Thymus (tissue), 11 donors: ENCODE measurements around the gene CAMK2B. TPM values are rescaled to one million over a fixed set of nuclear protein-coding genes. Genes with fewer than 3 reads are reported as not detected.
A peak's percentile ranks its signal among the peaks of the same experiment; 100 is the strongest.

Experiments
- DNase-seq, 9 donors: peaks; one replicate each; pipeline ENCODE4 v3.0.0-alpha.2; 2013; ENCODE audit warnings: low spot score in 9 of 9, low read depth in 6 of 9, missing footprints in 1 of 9
- H3K27ac ChIP-seq, 2 donors: one replicate each; pipeline ENCODE4 v1.5.1; 2013; ENCODE audit warnings: control low read depth in 1 of 2, low read depth in 1 of 2, low read length in 1 of 2, mild to moderate bottlenecking in 1 of 2, moderate library complexity in 1 of 2
- H3K27me3 ChIP-seq, 2 donors: one replicate each; pipeline ENCODE4 v1.5.1; 2013; ENCODE audit warnings: low read length in 1 of 2; ENCODE audit not compliant: control insufficient read depth in 2 of 2, insufficient read depth in 1 of 2
- H3K36me3 ChIP-seq, 2 donors: one replicate each; pipeline ENCODE4 v1.5.1; 2013; ENCODE audit warnings: low read length in 1 of 2, mild to moderate bottlenecking in 1 of 2, moderate library complexity in 1 of 2; ENCODE audit not compliant: control insufficient read depth in 2 of 2, insufficient read depth in 2 of 2
- H3K4me1 ChIP-seq, 2 donors: one replicate each; pipeline ENCODE4 v1.5.1; 2013; ENCODE audit warnings: low read length in 2 of 2; ENCODE audit not compliant: control insufficient read depth in 2 of 2, insufficient read depth in 2 of 2
- H3K4me3 ChIP-seq, 2 donors: one replicate each; pipeline ENCODE4 v1.5.1; 2013; ENCODE audit warnings: low read length in 2 of 2, control low read depth in 1 of 2, mild to moderate bottlenecking in 1 of 2
- H3K9me3 ChIP-seq, 2 donors: one replicate each; pipeline ENCODE4 v1.5.1; 2013; ENCODE audit warnings: low read length in 1 of 2, mild to moderate bottlenecking in 1 of 2; ENCODE audit not compliant: control insufficient read depth in 2 of 2, insufficient read depth in 1 of 2
- WGBS: extraction: QIAGEN DNeasy Blood & Tissue Kit; methylation state at CpG from one replicate; pipeline ENCODE4 v1.1.7; 2013; 5-methylcytosine and 5-hydroxymethylcytosine counted together
- polyA plus RNA-seq: library from polyadenylated mRNA; stranded (reverse); fragments of 200-250 nt; gene quantifications from one replicate; pipeline ENCODE4 v1.2.3, GENCODE V29; 2013
- total RNA-seq: library from RNA; stranded (reverse); fragments of 120-200 nt; gene quantifications from one replicate; pipeline ENCODE4 v1.2.4, GENCODE V29; 2013
- donor health status: healthy.

CAMK2B gene
- total and polyA plus RNA-seq, 2 donors: 0.85 to 3.1 TPM

DNA sequence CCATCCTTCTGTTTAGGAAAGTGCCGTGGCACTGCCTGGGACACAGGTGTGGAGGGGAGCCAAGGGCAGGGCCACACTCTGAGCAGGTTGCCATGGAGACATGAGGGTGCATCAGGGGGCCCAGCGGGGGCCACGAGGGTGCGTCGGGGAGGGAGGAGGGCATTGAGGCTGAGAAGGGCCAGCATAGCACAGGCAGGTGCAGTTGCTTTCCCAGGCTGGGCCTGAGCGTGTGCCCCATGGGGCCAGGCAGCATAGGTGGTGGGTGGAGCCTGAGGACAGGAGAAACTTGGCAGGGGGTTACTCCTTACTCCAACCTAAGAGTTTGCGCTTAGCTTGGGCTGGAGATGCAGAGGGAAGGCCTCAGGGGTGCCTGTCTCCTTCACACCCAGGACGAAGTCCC, 109.4 kb downstream of the CAMK2B start:
- 78% methylated on average over 8 of the region's 8 CpGs for WGBS

DNA sequence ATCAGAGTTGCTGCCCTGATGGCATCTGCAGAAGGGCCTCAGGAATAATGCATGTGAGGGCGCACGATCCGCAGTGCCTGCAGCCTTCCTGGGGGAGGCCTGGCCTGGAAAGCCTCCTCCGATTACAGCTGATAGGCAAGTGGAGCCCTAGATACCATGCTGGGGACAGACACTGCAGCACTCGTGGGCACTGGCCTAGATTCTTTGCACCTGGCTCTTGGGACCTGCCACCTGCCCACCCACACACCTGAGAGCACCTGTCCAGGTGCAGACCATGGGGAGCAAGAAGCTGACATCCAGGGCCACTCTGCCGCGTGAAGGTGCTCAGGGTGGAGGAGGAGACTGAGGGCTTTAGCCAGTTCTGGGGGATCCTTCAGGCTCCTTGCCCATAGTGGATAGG, 109.9 kb downstream of the CAMK2B start:
- Histone ChIP-seq H3K9me3 (no peaks in the 10 kb centered on the region), H3K4me3 (no peak overlapping the region), H3K27ac (no peak overlapping the region), H3K36me3 (peaks cover 30 to 32% of the 10 kb centered on the region in 2 donors), H3K4me1 (peaks cover 0 to 30% of the 10 kb centered on the region in 2 donors), H3K27me3 (no peaks in the 10 kb centered on the region)
- WGBS: 96% methylated on average over 7 of the region's 7 CpGs
- DNase-seq: no peak

More for the DNA sequence above, 109.4 kb downstream of the CAMK2B start:
- Histone ChIP-seq H3K27ac (no peak overlapping the region), H3K36me3 (peaks cover 25 to 28% of the 10 kb centered on the region in 2 donors), H3K4me1 (peaks cover 0 to 30% of the 10 kb centered on the region in 2 donors), H3K27me3 (no peaks in the 10 kb centered on the region), H3K9me3 (no peaks in the 10 kb centered on the region), H3K4me3 (no peak overlapping the region)
- peak in 5 of 9 donors; percentile 18 to 57 (median 23) for DNase-seq

DNA sequence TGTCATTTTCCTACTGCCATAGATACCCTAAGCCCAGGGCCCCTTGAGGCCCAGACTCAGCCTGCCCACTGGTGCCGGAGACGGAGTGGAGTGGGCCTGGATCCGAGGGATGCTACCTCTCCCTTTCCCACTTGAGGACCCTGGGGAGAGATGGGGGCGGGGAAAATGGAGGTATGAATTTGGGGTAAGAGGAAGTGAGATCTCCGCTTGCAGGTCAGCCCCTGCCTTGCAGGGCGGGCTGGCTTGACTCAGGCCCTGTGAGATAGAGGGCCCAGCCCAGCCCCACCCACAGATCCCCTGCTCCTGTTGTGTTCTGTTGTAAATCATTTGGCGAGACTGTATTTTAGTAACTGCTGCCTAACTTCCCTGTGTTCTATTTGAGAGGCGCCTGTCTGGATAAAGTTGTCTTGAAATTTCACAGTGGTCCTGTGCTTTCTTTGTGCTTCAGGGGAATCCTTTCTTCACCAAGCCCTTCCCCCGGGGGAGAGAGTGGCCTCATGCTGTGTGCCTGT, 111.5 kb downstream of the CAMK2B start:
- Histone ChIP-seq H3K4me3 (no peak overlapping the region), H3K27me3 (no peaks in the 10 kb centered on the region), H3K9me3 (no peaks in the 10 kb centered on the region), H3K4me1 (peaks cover 0 to 30% of the 10 kb centered on the region in 2 donors), H3K36me3 (peaks cover 45 to 47% of the 10 kb centered on the region in 2 donors), H3K27ac (no peak overlapping the region)
- no peak for DNase-seq
- 91% methylated on average over 9 of the region's 9 CpGs for WGBS

DNA sequence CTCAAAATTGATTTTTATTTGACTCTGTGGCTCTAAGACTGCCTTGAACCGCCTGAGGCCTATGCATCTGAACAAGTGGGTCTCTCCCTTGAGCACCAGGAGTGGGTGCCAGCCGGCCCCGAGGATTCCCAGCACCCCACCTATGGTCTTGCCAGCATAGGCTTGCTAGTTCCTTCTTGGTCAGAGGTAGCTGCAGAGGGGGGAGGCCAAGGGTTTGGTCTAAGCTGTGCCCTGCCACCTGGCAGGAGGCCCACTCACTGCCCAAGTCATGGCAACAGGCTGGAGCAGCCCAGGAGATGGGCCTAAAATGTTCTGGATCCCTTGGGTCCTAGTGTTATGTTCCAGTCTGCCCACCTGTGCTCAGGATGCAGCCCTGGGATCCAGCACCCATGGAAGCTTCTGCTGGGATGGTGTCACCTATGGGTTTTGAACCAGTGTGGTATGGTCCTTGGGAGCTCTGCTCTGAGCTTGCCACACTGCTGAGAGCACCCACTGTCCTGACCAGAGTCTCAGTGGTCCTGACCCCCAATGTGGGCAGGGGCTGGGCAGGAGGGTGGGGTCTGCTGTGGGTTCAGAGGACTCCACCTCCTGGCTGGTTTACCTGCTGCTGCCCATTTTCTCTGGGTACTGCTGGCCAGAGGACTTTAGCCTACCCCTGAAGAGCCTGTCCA, 112.1 kb downstream of the CAMK2B start:
- Histone ChIP-seq H3K36me3 (peaks cover 51 to 53% of the 10 kb centered on the region in 2 donors), H3K27ac (no peak overlapping the region)
- no peak for DNase-seq

DNA sequence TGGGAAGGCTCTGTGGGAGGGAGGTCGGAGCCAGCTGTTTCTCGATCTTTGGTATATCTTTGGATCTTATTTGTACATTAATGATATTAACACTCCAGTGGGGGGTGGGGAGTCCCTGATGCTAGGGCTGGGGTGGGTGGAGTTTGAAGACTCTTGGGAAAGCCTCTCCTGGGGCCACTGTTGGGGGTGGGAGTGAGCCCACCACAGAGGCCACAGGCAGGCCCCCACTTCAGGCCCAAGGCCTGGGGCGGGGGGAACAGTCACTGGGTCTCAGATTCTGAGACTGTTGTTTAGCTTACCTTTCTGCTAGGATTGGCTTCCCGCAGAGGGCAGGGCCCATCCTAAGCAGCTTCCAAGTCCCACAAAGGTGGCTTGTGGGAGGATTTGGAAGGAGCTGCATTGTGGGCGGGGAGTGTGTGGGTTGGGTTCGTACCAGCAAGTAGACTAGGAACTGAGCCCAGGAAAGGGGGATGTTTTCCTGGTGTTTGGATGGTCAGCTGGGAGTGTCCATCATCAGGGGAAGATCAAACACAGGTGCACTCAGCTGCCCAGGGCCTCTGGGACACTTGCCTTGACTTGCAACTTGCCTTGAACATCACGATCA, 112.7 kb downstream of the CAMK2B start:
- Histone ChIP-seq H3K27ac (no peak overlapping the region), H3K36me3 (peaks cover 58 to 59% of the 10 kb centered on the region in 2 donors), H3K27me3 (no peaks in the 10 kb centered on the region), H3K4me3 (no peak overlapping the region), H3K9me3 (no peaks in the 10 kb centered on the region), H3K4me1 (peaks cover 0 to 21% of the 10 kb centered on the region in 2 donors)
- DNase-seq: no peak
- 98% methylated on average over 7 of the region's 7 CpGs for WGBS

More for the DNA sequence above, 112.1 kb downstream of the CAMK2B start:
- WGBS: 95% methylated on average over 3 of the region's 3 CpGs
- Histone ChIP-seq H3K4me3 (no peak overlapping the region), H3K27me3 (no peaks in the 10 kb centered on the region), H3K9me3 (no peaks in the 10 kb centered on the region), H3K4me1 (peaks cover 0 to 24% of the 10 kb centered on the region in 2 donors)

DNA sequence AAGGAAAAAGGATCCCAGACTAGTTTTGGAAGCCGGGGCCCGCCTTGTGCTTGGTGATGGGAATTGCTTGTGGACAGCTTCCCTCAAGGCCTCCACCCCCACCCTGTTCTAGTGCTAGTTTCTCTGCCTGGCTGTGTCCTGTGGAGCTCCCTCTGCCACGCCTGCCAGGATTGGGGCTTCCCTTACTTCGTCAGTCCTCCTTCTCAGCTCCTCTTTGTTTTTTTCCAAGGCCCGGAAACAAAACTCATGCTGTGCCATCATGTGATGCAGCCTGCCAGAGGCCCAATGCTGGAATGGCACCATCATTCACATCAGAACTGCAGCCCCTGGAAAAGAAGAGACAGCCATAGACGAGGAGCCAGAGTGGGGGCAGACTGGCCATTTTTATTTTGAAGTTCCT, 113.4 kb downstream of the CAMK2B start:
- Histone ChIP-seq H3K4me3 (no peak overlapping the region), H3K9me3 (no peaks in the 10 kb centered on the region), H3K27ac (no peak overlapping the region), H3K27me3 (no peaks in the 10 kb centered on the region), H3K4me1 (peaks cover 0 to 20% of the 10 kb centered on the region in 2 donors), H3K36me3 (peaks cover 65 to 66% of the 10 kb centered on the region in 2 donors)
- DNase-seq: no peak
- WGBS: 96% methylated on average over 6 of the region's 6 CpGs

DNA sequence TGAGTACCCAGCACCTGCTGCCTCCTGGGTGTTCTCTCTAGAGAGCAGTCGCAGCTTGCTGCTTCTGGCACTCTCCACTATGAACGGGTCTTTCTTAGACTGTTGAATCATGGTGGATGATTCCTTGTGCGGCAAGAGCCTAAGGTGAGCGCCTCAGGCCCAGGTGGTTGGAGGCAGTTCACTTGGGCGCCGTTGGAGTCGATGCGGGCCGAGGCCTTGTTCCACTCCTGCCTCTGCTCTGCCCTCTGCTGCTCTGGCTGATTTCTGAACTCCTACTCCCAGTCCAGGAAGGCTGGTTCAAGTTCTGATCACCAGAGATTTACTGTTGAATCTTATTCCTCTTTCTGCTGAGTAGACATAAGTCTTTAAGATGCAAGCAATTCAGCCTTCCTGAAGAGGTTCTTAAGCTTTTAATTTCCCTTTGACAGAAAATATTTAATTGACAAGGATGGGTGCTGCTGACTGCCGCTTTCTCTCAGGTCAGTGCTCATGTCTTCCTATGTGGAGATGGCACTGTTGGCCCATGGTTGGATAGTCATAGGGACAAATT, 114.2 kb downstream of the CAMK2B start:
- Histone ChIP-seq H3K4me1 (peaks cover 0 to 13% of the 10 kb centered on the region in 2 donors), H3K27ac (no peak overlapping the region), H3K36me3 (peaks cover 72 to 73% of the 10 kb centered on the region in 2 donors), H3K4me3 (no peak overlapping the region), H3K27me3 (no peaks in the 10 kb centered on the region), H3K9me3 (no peaks in the 10 kb centered on the region)
- DNase-seq: no peak
- WGBS: 96% methylated on average over 10 of the region's 10 CpGs

DNA sequence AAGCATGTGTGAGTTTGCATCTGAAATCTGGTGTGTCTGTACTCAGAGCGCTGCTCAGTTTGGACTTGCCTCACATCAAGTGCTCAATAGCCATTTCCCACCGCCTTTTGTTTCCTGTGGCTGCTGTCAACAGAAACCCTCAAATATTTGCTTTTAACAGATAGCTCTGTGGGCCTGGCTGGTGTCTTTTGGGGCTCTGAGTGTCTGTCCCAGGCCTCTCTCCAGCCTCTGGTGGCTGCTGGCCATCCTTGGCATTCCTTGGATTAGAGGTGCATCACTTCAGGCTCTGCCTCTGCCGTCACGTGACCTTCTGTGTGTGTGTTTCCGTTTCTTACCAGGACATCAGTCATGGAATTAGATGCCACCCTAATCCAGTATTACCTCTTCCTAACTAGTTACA, 115.3 kb downstream of the CAMK2B start:
- Histone ChIP-seq H3K4me1 (peaks cover 0 to 4% of the 10 kb centered on the region in 2 donors), H3K9me3 (no peaks in the 10 kb centered on the region), H3K36me3 (peaks cover 82 to 83% of the 10 kb centered on the region in 2 donors), H3K4me3 (no peak overlapping the region), H3K27ac (no peak overlapping the region), H3K27me3 (no peaks in the 10 kb centered on the region)
- no peak for DNase-seq
- WGBS: 98% methylated on average over 5 of the region's 5 CpGs

DNA sequence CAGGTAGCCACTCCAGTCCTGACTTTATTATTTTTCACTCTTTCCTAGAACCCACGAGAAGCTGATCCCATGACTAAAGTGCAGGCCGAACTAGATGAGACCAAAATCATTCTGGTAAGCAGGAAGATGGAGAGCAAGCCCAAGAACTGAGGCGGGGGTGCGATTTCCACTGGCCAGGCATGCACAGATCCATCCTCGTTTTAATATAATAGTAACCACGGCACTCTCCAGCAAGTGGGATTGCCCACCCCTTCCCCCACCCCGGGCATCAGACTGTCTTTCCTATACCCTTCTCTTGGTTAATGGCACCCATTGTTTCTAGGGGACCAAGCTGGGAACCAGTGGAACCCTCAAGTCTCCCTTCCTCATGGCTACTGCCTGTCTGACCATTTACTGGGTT, 117.3 kb downstream of the CAMK2B start:
- H3K4me3 ChIP-seq: no peak overlapping the region

More for the DNA sequence above, 117.3 kb downstream of the CAMK2B start:
- Histone ChIP-seq H3K9me3 (no peaks in the 10 kb centered on the region), H3K36me3 (peaks cover 80 to 91% of the 10 kb centered on the region in 2 donors), H3K4me1 (no peaks in the 10 kb centered on the region), H3K27me3 (no peaks in the 10 kb centered on the region), H3K27ac (no peak overlapping the region)
- 98% methylated on average over 7 of the region's 7 CpGs for whole genome bisulfite sequencing
- DNase-seq: no peak
